ENCODE measurements around the gene BAZ2B. TPM values are rescaled to one million over a fixed set of nuclear protein-coding genes. Genes with fewer than 3 reads are reported as not detected.

The BAZ2B gene
- total RNA-seq, 4 donors from 2014 or later: 122 to 181 (median 143) TPM

- H3K4me3 ChIP-seq (replicated peaks in 1 of 3): no peak overlapping the region
- H3K36me3 ChIP-seq: no peaks in the 10 kb centered on the region
- no peak for TF ChIP-seq POLR2A (IDR thresholded peaks at IDR 0.05)
- TF ChIP-seq, protein P1, sequence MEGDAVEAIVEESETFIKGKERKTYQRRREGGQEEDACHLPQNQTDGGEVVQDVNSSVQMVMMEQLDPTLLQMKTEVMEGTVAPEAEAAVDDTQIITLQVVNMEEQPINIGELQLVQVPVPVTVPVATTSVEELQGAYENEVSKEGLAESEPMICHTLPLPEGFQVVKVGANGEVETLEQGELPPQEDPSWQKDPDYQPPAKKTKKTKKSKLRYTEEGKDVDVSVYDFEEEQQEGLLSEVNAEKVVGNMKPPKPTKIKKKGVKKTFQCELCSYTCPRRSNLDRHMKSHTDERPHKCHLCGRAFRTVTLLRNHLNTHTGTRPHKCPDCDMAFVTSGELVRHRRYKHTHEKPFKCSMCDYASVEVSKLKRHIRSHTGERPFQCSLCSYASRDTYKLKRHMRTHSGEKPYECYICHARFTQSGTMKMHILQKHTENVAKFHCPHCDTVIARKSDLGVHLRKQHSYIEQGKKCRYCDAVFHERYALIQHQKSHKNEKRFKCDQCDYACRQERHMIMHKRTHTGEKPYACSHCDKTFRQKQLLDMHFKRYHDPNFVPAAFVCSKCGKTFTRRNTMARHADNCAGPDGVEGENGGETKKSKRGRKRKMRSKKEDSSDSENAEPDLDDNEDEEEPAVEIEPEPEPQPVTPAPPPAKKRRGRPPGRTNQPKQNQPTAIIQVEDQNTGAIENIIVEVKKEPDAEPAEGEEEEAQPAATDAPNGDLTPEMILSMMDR (IDR thresholded peaks at IDR 0.05): no peak
- no peaks in the 10 kb centered on the region for H3K27me3 ChIP-seq
- intact Hi-C loops (cut with DNase I): no loop called here
- no peak for DNase-seq
- 79 to 83% methylated on average over 2 of the region's 2 CpGs for WGBS, 2 donors
- no peak overlapping the region for H3K27ac ChIP-seq
- peaks cover 0 to 5% of the 10 kb centered on the region in 2 donors for H3K4me1 ChIP-seq
- H3K9me3 ChIP-seq: no peaks in the 10 kb centered on the region
These were observed 31.6 kb downstream of the BAZ2B start for GRCh38 chr2:159584796-159585195.

DNA sequence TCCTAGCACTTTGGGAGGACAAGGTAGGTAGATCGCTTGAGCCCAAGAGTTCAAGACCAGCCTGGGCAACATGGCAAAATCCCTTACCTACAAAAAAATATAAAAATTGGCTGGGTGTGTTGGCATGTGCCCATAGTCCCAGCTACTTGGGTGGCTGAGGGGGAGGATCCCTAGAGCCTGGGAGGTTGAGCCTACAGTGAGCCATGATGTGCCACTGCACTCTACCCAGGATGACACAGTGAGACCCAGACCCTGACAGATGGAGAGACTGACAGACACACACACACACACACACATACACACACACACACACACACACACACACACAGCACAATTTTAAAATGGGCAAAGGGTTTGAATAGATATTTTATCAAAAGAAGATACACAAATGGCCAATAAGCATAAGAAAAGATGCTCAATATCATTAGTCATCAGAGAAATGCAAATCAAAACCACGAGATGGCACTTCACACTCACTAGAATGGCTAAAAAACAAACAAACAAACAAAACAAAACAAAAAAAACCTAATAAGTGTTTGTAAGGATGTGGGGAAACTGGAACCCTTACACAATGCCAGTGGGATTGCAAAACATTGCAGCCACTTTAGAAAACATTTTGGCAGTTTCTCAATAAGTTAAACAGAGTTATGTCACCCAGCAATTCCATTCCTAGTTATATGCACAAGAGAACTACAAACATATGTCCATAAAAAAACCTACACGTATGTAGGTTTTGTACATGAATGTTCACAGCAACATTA is 42.3 kb downstream of the BAZ2B start:
- intact Hi-C loops (cut with DNase I): no loop called here
- TF ChIP-seq POLR2A (IDR thresholded peaks at IDR 0.05): no peak
- TF ChIP-seq, protein P1 (IDR thresholded peaks at IDR 0.05): no peak
- H3K9me3 ChIP-seq: no peaks in the 10 kb centered on the region
- no peak for DNase-seq
- H3K36me3 ChIP-seq: no peaks in the 10 kb centered on the region
- no peak overlapping the region for H3K27ac ChIP-seq
- 65 to 77% methylated on average over 3 of the region's 3 CpGs for WGBS, 2 donors
- H3K27me3 ChIP-seq: no peaks in the 10 kb centered on the region
- peaks cover 0 to 7% of the 10 kb centered on the region in 2 donors for H3K4me1 ChIP-seq
- no peak overlapping the region for H3K4me3 ChIP-seq (replicated peaks in 1 of 3)

GRCh38 chr2:159573294-159573693 is 43.1 kb downstream of the BAZ2B start:
- intact Hi-C loops (cut with DNase I): no loop called here
- no peak for DNase-seq
- 95 to 97% methylated on average over 4 of the region's 4 CpGs for WGBS, 2 donors

DNA sequence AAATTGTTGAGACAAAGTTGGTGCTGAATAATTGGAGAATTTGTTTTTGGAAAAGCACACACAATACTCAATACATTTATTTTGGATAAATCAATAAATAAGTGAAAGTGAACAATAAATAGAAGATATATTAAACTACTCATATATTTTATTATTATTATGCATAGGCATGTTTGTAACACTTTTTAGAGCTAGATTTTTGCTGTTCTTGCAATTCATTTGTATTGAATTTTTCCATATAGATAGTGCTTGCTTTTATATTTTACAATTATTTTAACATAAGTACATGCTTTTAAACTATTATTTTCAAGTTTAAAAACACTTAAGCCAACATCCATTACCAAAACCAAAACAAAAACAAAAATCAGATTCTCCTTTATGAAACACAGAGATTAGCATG is 43.9 kb downstream of the BAZ2B start:
- H3K27me3 ChIP-seq: no peaks in the 10 kb centered on the region
- no peaks in the 10 kb centered on the region for H3K4me1 ChIP-seq
- no peak overlapping the region for H3K27ac ChIP-seq
- H3K36me3 ChIP-seq: no peaks in the 10 kb centered on the region
- TF ChIP-seq, protein P1 (IDR thresholded peaks at IDR 0.05): no peak
- TF ChIP-seq POLR2A (IDR thresholded peaks at IDR 0.05): no peak
- no peak for DNase-seq
- no peaks in the 10 kb centered on the region for H3K9me3 ChIP-seq
- no peak overlapping the region for H3K4me3 ChIP-seq (replicated peaks in 1 of 3)
- intact Hi-C loops (cut with DNase I): no loop called here

More at GRCh38 chr2:159573294-159573693, 43.1 kb downstream of the BAZ2B start:
- Histone ChIP-seq H3K4me1 (peaks cover 0 to 7% of the 10 kb centered on the region in 2 donors), H3K9me3 (no peaks in the 10 kb centered on the region), H3K27me3 (no peaks in the 10 kb centered on the region), H3K27ac (no peak overlapping the region), H3K36me3 (no peaks in the 10 kb centered on the region), H3K4me3 (replicated peaks in 1 of 3) (no peak overlapping the region)
- no peak for TF ChIP-seq POLR2A (IDR thresholded peaks at IDR 0.05)
- TF ChIP-seq, protein P1 (IDR thresholded peaks at IDR 0.05): no peak

- no peaks in the 10 kb centered on the region for H3K9me3 ChIP-seq
- H3K4me3 ChIP-seq (replicated peaks in 1 of 3): no peak overlapping the region
- H3K36me3 ChIP-seq: no peaks in the 10 kb centered on the region
- TF ChIP-seq, protein P1 (IDR thresholded peaks at IDR 0.05): no peak
- TF ChIP-seq POLR2A (IDR thresholded peaks at IDR 0.05): no peak
- H3K27me3 ChIP-seq: no peaks in the 10 kb centered on the region
- no peak overlapping the region for H3K27ac ChIP-seq
- no peak for DNase-seq
- no peaks in the 10 kb centered on the region for H3K4me1 ChIP-seq
- intact Hi-C loops (cut with DNase I): no loop called here
- 79 to 95% methylated on average over 3 of the region's 3 CpGs for WGBS, 2 donors
These were observed 44.6 kb downstream of the BAZ2B start for GRCh38 chr2:159571540-159572260.

Data from thyroid gland (tissue), 4 donors.